Lower leg skin (tissue), 3 donors: ENCODE results near the gene PKD1.

ENCODE experiments used
- POLR2A ChIP-seq, 2 donors: fragments of 450-650 bp; IDR thresholded peaks; one replicate each; pipeline ENCODE4 v1.6.1; 2016 to 2017; ENCODE audit warnings: antibody characterized with exemption in 2 of 2, mild to moderate bottlenecking in 1 of 2, moderate library complexity in 1 of 2
- TF ChIP-seq, protein P1 (sequence below), 3 donors: fragments of 450-650 bp; IDR thresholded peaks; one replicate each; pipeline ENCODE4 v1.5.1; 2016; ENCODE audit warnings: antibody characterized with exemption in 3 of 3, mild to moderate bottlenecking in 3 of 3, moderate library complexity in 2 of 3

DNA sequence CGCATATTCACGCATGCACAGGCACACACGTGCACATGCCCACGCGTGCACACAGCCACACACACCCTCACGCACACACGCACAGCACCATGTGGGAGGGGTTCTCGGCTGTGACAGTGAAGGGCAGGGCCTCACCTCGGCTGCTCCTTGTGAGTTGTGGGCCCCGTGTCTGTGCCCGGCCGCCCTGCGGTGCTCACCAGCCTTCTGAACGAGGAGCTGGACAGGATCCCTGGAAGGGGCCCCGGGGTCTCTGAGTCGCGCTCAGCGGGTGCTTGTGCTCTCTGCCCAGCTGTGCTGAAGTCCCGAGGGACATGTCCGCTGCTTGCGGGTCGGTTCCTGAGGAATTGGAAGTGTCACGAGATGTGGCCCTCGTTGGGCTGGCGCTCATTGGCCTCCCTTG is 71.8 kb downstream of the PKD1 start:
- TF ChIP-seq, protein P1, sequence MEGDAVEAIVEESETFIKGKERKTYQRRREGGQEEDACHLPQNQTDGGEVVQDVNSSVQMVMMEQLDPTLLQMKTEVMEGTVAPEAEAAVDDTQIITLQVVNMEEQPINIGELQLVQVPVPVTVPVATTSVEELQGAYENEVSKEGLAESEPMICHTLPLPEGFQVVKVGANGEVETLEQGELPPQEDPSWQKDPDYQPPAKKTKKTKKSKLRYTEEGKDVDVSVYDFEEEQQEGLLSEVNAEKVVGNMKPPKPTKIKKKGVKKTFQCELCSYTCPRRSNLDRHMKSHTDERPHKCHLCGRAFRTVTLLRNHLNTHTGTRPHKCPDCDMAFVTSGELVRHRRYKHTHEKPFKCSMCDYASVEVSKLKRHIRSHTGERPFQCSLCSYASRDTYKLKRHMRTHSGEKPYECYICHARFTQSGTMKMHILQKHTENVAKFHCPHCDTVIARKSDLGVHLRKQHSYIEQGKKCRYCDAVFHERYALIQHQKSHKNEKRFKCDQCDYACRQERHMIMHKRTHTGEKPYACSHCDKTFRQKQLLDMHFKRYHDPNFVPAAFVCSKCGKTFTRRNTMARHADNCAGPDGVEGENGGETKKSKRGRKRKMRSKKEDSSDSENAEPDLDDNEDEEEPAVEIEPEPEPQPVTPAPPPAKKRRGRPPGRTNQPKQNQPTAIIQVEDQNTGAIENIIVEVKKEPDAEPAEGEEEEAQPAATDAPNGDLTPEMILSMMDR (IDR thresholded peaks at IDR 0.05), result no peak
- TF ChIP-seq POLR2A (IDR thresholded peaks at IDR 0.05), result no peak
